HG03196 (cell line): ENCODE measurements around the gene ANO9.

ENCODE experiments used
- ATAC-seq: cut with Tn5 transposase; IDR thresholded peaks from one replicate; pipeline ENCODE4 v1.9.1; 2021; ENCODE audit not compliant: unreplicated experiment

Gene ANO9

DNA sequence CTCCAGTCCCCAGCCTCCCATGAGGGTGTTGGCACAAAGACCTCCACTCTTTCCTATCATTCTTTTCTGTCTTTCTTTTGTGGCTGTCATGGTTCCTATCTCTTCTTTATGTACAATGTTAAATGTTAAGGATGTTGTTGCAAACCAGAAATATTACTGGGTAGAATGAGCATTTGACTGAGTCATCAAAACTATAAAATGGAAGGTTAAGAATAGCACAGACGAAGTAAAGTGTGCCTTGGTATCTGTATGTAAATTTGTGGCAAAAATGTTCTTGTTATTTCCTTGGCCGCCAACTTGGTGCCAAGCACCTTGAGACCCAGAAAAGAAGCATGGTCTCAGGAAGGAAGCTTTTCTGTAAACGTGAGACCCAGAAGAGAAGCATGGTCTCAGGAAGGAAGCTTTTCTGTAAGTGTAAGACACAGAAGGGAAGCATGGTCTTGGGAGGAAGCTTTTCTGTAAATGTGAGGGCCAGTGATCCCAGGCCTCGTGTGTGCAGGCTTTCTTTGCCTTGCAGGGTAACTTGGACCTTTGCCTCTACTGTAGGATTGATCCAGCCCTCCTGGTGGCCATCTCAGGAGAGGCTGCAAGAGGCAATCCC is 54.5 kb downstream of the ANO9 start:
- no peak for ATAC-seq

- no peak for ATAC-seq
Observed at GRCh38 chr11:386483-386882, 55.3 kb downstream of the ANO9 start.

DNA sequence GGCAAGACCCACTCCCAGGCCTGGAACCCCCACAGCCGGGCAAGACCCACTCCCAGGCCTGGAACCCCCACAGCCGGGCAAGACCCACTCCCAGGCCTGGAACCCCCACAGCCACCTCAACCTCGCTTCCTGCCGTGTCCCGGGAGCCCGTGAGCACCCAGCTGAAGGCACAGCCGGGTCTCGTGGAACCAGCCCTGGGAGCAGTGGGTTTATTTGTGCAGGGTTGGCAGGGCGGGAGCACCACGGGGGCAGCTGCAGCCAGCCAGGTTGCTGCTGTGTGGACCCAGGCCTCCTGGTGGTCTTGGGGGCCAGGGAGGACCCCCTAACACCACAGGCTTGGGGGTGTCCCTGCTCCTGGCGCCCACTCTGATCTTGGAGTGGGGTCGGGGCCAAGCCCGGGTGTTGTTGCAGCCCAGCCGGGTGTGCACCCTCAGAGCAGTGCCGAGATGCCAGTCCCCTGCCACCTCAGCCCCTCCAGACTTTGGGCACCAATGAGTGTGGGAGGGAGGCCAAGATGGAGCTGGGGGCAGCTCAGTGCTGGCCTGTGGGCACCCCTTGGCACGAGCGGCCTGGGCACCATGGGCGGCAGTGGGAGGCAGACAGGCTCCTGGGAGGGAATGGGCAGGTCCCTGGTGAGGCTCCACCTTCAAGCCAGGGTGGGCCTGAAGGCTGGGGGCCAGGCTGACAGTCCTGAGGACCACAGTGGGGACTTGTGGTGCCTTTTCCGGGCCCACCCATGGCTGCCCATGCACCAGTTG is 56.0 kb downstream of the ANO9 start:
- ATAC-seq: no peak

GRCh38 chr11:384511-384910 is 57.3 kb downstream of the ANO9 start:
- ATAC-seq: no peak

GRCh38 chr11:383431-383830 is 58.4 kb downstream of the ANO9 start:
- ATAC-seq: no peak

- ATAC-seq: no peak
Observed at GRCh38 chr11:382081-382629, 59.7 kb downstream of the ANO9 start.

DNA sequence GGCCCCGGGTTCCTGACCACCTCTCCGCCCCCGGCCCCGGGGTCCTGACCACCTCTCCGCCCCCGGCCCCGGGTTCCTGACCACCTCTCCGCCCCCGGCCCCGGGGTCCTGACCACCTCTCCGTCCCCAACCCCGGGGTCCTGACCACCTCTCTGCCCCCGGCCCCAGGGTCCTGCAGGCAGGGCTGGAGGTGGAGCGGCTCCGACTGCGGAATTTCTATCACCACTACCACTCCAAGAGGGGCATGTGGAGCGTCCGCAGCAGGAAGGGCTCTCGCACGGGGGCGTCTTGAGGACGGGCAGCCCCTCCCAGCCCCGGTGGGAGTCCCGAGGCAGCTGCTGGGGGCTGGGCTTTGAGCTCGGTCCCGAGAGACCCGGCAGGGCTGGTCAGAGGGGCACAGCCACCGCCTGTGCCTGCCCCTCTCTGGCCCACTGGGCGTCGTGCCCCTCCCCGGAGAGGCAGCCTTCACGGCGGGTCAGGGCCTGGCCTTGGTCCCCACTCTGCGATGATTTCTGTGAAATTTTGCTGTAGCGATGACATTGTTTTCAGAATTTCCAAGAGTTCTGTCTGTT is 60.2 kb downstream of the ANO9 start:
- no peak for ATAC-seq

- no peak for ATAC-seq
Observed at GRCh38 chr11:380996-381395, 60.8 kb downstream of the ANO9 start.

DNA sequence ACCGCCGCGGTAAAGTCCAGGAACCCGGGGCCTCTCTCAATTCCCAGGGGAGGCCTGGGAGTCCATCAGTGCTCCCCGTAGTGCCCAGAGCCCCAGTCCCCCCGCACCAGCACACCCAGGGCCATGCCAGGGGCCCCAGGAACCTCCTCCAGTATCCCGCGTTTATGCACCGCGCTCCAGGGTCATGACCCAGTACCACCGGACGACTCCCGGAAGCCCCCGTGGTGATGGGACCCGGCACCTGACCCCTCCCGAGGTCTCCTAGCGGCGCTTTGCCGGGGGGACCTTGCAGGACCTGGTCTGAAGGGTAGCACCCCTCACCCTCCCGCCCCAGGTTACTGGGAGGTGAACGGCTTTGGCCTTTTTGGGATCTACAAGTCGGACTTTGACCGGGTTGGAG is 61.3 kb downstream of the ANO9 start:
- ATAC-seq: no peak

GRCh38 chr11:380095-380480 is 61.7 kb downstream of the ANO9 start:
- ATAC-seq: no peak

DNA sequence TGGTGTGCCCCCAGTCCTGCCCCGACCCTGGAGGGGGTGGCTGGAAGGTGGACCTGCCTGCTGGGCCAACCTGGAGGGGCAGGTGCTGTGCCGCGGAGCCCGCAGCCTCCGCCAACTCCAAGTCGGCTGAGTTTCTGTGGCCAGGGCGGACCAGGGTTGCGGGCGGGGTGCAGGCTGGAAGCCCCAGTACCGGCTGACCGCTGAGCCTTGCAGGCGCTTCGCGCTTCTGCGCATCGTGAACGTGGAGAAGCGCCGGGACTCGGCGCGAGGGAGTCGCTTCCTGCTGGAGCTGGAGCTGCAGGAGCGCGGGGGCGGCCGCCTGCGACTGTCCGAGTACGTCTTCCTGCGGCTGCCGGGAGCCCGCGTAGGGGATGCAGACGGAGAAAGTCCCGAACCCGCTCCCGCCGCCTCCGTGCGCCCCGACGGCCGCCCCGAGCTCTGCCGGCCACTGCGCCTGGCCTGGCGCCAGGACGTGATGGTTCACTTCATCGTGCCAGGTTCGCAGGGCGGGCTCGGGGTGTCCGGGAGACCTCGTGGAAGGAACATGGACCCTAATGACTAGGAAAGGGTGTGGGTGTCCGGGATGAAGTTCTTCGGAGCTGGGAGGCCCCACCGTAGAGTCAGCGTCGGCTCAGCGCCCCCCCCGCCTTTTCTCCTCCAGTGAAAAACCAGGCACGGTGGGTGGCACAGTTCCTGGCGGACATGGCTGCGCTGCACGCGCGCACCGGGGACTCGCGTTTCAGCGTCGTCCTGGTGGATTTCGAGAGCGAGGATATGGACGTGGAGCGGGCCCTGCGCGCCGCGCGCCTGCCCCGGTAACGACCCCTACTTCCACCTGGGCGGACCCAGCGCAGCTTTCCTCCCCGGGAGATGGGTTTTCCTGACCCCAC is 62.4 kb downstream of the ANO9 start:
- no peak for ATAC-seq

DNA sequence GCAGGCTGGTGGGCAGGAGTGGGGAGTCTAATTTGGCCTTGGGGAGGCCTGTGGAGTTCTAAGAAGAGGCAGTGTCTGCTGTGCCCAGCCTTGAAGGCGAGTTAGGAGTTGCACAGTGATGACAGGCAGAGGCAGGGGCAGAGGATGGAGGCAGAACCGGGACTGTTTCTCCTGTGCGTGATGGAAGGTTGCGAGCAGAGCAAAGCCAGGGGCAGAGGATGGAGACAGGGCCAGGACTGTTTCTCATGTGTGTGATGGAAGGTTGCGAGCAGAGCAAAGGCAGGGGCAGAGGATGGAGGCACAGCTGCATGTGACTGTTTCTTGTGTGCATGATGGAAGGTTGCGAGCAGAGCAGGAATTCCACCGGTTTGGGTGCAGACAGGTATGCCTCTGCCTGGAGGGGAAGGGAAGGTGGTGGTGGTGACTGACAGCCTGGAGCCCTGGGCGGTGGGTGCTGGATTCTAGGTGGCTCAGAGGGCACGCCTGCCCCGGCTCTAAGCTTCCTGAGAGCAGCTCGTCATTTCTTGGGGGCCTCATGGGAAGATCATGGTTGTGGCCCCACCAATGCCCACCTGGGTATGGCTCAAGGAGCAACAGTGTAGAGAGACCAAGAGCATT is 63.8 kb downstream of the ANO9 start:
- ATAC-seq: no peak

- ATAC-seq: no peak
Observed at GRCh38 chr11:377174-377865, 64.5 kb downstream of the ANO9 start.

DNA sequence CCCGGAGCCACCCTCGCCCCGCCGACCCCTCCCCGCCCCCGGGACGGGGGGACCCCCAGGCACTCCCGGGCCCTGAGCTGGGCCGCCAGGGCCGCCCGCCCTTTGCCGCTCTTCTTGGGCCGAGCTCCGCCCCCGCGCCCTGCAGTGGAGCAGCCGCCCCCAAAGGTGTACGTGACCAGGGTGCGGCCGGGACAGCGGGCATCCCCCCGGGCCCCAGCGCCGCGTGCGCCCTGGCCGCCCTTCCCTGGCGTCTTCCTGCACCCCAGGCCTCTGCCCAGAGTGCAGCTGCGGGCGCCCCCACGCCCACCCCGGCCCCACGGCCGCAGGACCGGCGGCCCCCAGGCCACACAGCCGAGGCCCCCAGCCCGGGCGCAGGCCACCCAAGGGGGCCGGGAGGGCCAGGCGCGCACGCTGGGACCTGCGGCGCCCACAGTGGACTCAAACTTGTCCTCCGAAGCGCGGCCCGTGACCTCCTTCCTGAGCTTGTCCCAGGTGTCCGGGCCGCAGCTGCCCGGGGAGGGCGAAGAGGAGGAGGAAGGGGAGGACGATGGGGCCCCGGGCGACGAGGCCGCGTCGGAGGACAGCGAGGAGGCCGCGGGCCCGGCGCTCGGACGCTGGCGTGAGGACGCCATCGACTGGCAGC is 65.2 kb downstream of the ANO9 start:
- ATAC-seq: no peak

GRCh38 chr11:375065-376025 is 66.5 kb downstream of the ANO9 start:
- ATAC-seq: no peak

DNA sequence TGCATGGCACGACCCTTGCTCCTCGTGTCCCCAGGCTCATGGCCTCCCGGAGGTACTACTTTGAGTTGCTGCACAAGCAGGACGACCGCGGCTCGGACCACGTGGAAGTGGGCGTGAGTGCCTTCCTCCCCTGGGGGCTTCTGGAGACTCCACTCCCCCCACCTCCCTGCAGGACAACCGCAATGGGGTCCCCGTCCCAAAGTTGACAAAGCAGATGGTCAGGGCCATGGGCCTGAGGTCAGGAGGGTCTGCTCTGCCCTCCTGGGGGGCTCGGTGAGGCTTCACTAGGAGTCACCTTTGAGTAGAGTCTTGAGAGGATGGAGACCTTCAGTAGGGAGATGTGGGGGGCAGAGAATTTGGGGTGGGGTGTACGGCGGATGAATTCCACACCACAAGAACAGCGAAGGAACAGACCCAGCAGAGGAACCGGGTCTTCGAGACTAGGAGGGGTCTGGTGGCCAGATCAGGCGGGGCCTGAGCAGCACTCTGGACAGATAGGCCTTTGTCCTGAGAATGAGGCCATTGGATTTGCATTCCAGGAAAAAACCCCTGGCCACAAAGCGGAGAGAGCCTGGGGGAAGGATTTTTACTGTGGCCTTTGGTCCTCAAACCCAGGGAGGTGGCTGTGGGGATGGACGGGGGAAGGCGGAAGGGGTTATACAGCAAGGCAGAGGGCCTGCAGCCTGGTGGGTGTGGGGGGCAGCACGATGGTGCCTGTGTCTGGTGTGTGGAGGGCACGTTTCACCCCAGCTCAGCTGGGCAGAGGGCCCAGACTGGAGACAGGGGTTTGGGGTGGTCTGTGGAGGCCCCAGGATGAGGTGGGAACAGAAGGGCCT is 67.9 kb downstream of the ANO9 start:
- ATAC-seq: no peak

DNA sequence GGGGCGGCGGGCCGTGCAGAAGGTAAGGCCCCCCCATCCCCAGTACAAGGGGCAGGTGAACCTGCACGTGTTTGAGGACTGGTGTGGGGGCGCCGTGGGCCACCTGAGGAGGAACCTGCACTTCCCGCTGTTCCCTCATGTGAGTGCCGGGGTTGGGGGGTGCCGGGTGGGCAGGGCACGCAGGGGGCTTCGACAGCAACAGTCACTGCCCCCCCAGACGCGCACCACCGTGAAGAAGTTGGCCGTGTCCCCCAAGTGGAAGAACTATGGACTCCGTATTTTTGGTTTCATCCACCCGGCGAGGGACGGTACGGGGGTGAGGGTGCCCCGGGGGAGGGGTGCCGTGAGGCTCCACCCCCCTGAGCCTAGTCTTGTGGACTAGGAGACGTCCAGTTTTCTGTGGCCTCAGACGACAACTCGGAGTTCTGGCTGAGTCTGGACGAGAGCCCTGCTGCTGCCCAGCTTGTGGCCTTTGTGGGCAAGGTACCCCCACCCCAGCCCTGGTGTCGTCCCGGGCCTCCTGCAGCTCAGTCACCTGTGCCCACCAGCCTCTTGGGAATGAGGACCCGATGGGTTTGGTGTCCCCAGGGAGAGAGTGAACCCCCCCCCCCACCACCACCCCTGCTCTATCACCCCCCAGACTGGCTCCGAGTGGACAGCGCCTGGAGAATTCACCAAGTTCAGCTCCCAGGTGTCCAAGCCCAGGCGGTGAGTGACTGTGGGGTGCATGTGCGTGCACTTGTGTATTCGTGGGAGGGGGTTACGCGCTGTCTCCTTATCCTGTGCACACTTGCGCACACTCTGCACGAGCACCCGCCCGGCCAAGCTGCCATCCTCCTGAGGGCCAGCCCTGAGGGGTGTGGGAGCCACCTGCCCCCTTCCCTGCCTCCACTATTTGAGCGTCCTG is 68.7 kb downstream of the ANO9 start:
- ATAC-seq: no peak
